HG03457 (cell line): ENCODE data around the gene C19orf12.
A peak's percentile ranks its signal among the peaks of the same experiment; 100 is the strongest.
"Not testable (repeated sequence)": the region's sequence is repeated elsewhere in the genome, so short reads cannot be mapped to it uniquely, and the experiment has no call there.

Experiments
- ATAC-seq: cut with Tn5 transposase; IDR thresholded peaks from one replicate; pipeline ENCODE4 v1.9.1; 2021; ENCODE audit warnings: moderate number of reproducible peaks; ENCODE audit not compliant: unreplicated experiment

Gene C19orf12

DNA sequence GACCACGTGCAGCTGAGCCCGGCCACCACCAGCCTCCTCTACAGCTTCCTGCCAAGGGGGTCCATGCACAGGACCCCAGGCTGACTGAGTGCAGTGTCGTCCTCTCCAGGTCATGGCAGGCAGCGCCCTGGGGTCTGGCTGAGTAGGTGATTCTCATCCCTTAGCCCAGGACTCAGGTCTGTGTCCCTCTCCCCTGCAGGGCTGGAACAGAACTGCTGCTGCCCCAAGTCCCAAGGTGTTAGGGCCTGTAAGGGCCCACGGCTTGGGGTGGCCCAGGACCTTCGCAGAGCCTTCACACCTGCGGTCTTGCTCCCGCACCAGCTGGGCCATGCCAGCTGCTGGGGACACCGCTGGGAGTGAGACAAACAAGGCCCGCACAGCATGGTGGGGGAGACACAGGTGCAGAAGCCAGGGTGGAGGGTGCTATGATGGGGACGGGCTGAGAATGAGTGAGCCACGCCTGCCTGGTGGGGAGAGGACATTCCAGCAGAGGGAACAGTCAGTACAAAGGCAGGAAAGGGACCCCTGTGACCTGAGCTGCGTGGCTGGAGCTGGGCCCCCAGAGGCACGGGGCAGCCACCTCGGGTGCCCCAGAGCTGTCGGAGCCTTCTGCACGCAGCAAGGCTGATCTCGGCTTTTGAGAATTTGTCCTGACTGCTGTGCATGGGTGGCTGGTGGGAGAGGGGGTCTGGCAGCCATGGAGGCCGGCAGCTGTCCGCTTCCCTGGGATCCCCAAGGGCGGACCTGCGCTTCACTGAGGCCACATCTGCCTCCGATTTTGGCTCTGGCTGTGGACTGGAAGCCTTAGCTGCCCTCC lies 37.9 kb downstream of the C19orf12 start:
- no peak for ATAC-seq

GRCh38 chr19:29676586-29676985 lies 38.5 kb downstream of the C19orf12 start:
- ATAC-seq = no peak

GRCh38 chr19:29675650-29676186 lies 39.3 kb downstream of the C19orf12 start:
- no peak for ATAC-seq

GRCh38 chr19:29675120-29675649 lies 39.9 kb downstream of the C19orf12 start:
- no peak for ATAC-seq

GRCh38 chr19:29674374-29675119 lies 40.5 kb downstream of the C19orf12 start:
- ATAC-seq = no peak

DNA sequence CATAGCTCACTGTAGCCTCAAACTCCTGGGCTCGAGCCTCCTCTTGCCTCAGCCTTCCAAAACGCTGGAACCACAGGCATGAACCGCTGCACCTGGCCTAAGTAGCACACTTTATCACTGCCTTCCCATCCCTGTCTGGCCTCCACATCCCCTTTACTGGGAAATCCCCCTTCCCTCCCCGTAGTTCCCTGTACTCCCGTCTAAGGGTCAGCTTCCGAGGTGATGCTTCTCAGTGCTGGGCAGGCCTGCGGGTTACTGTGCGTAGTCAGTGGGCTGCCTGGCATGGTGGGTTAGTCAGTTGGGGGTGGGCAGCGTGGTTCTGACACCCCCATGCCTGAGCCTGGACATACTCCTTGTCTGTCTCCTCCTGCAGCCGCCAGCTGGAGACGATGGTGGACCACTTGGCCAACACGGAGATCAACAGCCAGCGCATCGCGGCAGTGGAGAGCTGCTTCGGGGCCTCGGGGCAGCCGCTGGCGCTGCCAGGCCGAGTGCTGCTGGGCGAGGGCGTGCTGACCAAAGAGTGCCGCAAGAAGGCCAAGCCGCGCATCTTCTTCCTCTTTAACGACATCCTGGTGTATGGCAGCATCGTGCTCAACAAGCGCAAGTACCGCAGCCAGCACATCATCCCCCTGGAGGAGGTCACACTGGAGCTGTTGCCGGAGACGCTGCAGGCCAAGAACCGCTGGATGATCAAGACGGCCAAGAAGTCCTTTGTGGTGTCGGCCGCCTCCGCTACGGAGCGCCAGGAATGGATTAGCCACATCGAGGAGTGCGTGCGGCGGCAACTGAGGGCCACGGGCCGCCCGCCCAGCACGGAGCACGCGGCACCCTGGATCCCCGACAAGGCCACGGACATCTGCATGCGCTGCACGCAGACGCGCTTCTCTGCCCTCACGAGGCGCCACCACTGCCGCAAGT lies 41.4 kb downstream of the C19orf12 start:
- ATAC-seq = no peak

DNA sequence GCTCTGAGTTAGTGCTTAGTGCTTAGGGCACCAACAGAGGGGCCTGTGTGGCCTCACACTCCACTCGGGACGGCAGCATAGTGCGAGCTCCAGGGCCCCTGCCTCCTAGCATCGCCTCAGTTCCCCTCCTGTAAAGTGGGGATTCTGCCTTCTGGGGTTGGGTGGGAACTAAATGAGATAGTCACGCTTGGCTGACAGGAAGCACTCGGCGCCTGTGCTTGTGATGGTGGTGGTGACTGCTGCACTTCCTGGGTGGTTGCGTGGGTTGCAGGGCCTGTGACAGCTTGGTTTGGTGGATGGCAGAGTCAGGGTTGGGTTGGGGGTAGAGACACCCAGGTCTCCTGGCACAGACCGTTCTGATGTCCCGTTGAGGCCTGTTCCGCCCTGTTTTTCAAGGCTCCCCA lies 42.1 kb downstream of the C19orf12 start:
- ATAC-seq = no peak

DNA sequence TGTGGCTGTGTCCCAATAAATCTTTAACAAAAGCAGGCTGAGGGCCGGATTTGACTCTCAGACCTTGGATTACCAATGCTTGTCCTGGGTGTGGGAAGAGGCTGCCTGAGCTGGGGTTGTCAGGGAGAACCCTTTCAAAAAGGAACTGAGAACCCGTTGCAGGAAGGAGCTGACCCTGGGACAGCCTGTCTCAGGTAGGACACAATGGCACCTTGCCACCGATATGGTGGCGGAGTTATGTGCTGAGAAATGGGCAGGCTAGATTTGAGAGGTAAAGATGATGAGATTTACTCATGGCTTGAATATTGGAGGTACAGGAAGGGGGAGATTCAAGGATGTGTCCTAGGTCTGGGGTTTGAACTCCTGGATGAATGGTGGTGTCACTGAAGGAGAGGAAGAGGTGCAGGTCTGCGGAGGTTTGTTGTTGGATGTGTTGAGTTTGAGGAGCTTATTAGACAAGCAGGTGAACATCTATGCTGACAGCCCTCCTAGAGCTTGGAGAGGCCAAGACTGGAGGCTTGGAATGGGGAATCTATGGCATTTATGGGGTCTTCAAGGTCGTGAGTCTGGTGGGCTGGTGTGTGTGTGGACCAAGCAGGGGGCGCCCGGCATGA lies 42.6 kb downstream of the C19orf12 start:
- no peak for ATAC-seq

DNA sequence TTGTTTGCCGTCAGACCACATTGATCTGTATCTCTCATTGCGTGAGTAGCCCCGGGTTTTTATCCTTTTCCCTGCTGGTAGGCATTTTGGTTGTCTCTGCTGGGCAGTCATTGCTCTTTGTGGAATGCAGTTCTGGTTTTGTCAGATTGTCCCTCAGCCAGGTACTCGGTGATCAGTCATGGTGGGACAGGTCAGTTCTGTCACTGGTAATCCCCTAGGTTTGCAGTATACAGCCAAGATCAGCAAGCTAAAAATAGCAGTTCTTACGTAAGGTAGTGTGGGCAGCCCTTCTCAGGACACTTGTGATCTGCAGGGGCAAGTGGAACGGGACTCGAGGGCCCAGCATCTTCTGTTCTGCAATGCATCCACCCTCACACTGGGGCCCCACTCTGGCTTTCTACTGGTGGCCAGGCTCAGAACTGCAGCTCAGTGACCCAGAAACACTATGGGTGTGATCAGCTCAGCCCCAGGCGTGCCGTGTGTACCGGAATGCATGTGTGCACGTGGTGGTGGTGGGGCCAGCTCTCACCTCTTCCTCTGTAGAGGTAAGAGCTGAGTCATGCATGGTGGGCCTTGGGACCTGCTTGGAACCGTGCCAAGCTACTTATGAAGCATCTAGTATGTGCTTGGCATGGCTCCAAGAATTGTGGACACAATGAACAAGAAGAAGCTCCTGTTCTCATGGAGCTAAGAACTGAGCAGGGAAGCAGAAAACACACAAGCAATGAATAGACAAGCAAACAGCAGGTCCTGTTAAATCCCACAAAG lies 43.5 kb downstream of the C19orf12 start:
- ATAC-seq = peak; percentile 66

- ATAC-seq = not testable (repeated sequence)
Observed at GRCh38 chr19:29671026-29671392, 44.1 kb downstream of the C19orf12 start.

DNA sequence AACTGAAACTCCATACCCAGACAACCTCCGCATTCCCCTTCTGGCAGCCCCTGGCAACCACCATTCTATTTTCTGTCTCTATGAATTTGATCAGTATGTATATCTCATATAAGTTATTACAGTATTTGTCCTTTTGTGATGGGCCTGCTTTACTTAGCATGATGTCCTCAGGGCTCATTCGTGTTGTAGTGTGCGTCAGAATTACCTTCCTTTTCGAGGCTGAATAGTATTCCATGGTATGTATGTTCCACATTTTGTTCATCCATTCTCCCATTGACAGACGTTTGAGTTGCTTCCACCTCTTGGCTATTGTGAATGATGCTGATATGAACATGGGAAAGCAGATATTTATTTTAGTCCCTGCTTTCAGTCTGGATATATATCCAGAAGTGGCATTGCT lies 44.8 kb downstream of the C19orf12 start:
- no peak for ATAC-seq

DNA sequence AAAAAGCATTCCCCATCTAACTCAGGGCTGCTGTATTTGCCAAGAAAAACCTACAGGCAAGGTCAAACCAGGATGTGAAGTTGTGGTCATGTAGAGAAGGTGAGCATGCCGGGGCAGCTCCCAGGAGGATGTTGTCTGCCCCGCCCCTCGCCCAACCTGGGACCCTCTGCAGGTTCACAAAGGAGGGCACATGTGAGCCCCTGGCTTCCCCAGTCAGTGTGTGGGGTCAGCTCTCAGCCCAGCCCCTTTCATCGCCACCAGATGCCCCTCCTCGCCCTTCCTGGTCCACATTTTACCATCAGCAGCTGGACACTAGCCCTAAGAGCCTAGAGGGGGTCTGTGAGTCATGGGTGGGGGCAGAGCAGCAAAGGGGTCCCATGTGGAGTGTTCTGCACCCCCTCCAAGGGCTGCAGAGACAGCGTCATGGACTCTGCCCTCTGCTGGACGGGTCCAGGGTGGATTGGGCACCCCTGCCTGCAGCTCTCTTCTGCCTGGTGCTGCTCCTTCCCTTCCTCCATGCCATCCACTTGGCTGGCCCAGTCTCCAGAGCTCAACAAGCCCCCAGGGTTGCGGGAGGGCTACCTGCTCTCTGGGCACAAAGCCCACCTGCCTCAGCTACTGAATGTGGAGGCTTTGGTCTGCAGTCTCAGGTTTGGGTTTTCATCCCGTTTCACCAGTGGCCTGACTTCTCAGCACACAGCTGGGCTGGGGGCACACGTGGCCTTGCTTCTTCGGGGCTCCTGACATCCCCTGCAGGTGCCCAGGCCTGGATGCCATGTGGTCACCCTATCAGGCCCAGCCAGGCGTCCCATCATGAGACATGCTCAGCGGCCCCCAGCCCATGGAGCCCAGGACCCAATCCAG lies 46.1 kb downstream of the C19orf12 start:
- no peak for ATAC-seq

DNA sequence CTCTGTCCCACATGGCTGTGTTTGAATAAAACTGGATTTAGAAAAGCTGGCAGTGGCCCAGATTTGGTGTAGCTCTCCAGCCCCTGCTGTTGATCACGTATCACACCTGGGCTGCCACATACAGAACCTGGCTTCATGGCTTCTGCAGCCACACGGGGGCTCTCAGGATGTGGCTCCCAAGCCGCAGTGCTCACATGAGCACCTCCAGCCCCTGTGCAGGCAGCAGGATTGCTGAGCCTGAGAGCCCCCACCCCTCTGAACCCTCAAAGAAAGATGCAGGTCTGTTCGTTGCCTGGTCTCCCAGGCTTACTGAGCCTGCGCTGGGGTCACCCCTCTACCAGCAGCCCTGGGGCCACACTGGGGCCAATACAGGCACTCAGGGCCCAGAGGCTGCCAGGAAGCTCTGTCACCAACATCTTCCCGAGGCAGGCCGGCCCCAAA lies 47.1 kb downstream of the C19orf12 start:
- ATAC-seq = no peak

- ATAC-seq = no peak
Observed at GRCh38 chr19:29667387-29667783, 47.7 kb downstream of the C19orf12 start.

GRCh38 chr19:29666578-29667386 lies 48.3 kb downstream of the C19orf12 start:
- ATAC-seq = no peak

- ATAC-seq = no peak
Observed at GRCh38 chr19:29665826-29666577, 49.1 kb downstream of the C19orf12 start.

- ATAC-seq = peak; percentile 72
Observed at GRCh38 chr19:29665215-29665825, 49.7 kb downstream of the C19orf12 start, which contains the start of gene PLEKHF1. PLEKHF1 (plus strand) TSS chr19:29665461; CDS start chr19:29673840, 8,379 bp downstream.
